Muscle layer of duodenum (tissue), 2 donors: ENCODE measurements around the gene PHLDB3.
"Not testable (repeated sequence)": the region's sequence is repeated elsewhere in the genome, so short reads cannot be mapped to it uniquely, and the experiment has no call there.

Source experiments
- H3K27ac ChIP-seq: one replicate; pipeline ENCODE4 v1.7.0; 2013; ENCODE audit warnings: mild to moderate bottlenecking, low read length
- H3K27me3 ChIP-seq: one replicate; pipeline ENCODE4 v1.7.0; 2013; ENCODE audit warnings: low read depth, mild to moderate bottlenecking, control low read depth, low read length
- H3K36me3 ChIP-seq, 2 donors: one replicate each; pipeline ENCODE4 v1.7.0; 2013; ENCODE audit warnings: low read length in 2 of 2, control low read depth in 1 of 2, mild to moderate bottlenecking in 1 of 2; ENCODE audit not compliant: insufficient read depth in 2 of 2, control insufficient read depth in 1 of 2
- H3K4me1 ChIP-seq, 2 donors: one replicate each; pipeline ENCODE4 v1.7.0; 2013; ENCODE audit warnings: low read length in 2 of 2, mild to moderate bottlenecking in 2 of 2, control low read depth in 1 of 2, moderate library complexity in 1 of 2; ENCODE audit not compliant: insufficient read depth in 2 of 2, control insufficient read depth in 1 of 2
- H3K4me3 ChIP-seq, 2 donors: one replicate each; pipeline ENCODE4 v1.7.0; 2013; ENCODE audit warnings: low read length in 2 of 2, low read depth in 1 of 2, mild to moderate bottlenecking in 1 of 2
- H3K9me3 ChIP-seq, 2 donors: one replicate each; pipeline ENCODE4 v1.7.0; 2013; ENCODE audit warnings: low read length in 2 of 2, control low read depth in 1 of 2, mild to moderate bottlenecking in 1 of 2; ENCODE audit not compliant: control insufficient read depth in 1 of 2
- donor health status: healthy.

Gene PHLDB3

GRCh38 chr19:43504426-43505185 is at the start of gene PHLDB3:
Gene PHLDB3 (minus strand): TSS chr19:43504746. CDS start chr19:43504118, 628 bp downstream.
- Histone ChIP-seq H3K4me1 (peaks cover 4 to 25% of the 10 kb centered on the region in 2 donors), H3K36me3 (peaks cover 5 to 11% of the 10 kb centered on the region in 2 donors), H3K27me3 (no peaks in the 10 kb centered on the region), H3K27ac (peak within 1 kb of the TSS; percentile 82), H3K4me3 (peak within 1 kb of the TSS; percentile 77 to 90), H3K9me3 (no peaks in the 10 kb centered on the region)

- H3K27me3 ChIP-seq: no peaks in the 10 kb centered on the region
- H3K4me3 ChIP-seq: no peak overlapping the region
- H3K9me3 ChIP-seq: no peaks in the 10 kb centered on the region
- peaks cover 32 to 55% of the 10 kb centered on the region in 2 donors for H3K36me3 ChIP-seq
- H3K4me1 ChIP-seq: no peaks in the 10 kb centered on the region
- no peak overlapping the region for H3K27ac ChIP-seq
Measured at GRCh38 chr19:43553656-43554055, 49.1 kb upstream of the PHLDB3 start.

- no peaks in the 10 kb centered on the region for H3K27me3 ChIP-seq
- H3K36me3 ChIP-seq: peaks cover 32 to 55% of the 10 kb centered on the region in 2 donors
- no peaks in the 10 kb centered on the region for H3K9me3 ChIP-seq
- H3K4me1 ChIP-seq: no peaks in the 10 kb centered on the region
- H3K4me3 ChIP-seq: no peak overlapping the region
- no peak overlapping the region for H3K27ac ChIP-seq
Measured at GRCh38 chr19:43552616-43553015, 48.1 kb upstream of the PHLDB3 start.

- Histone ChIP-seq H3K4me3 (no peak overlapping the region), H3K27ac (no peak overlapping the region), H3K4me1 (no peaks in the 10 kb centered on the region), H3K36me3 (peaks cover 32 to 55% of the 10 kb centered on the region in 2 donors), H3K9me3 (no peaks in the 10 kb centered on the region), H3K27me3 (no peaks in the 10 kb centered on the region)
Measured at GRCh38 chr19:43552198-43552450, 47.6 kb upstream of the PHLDB3 start.

- no peaks in the 10 kb centered on the region for H3K27me3 ChIP-seq
- H3K9me3 ChIP-seq: no peaks in the 10 kb centered on the region
- no peak overlapping the region for H3K4me3 ChIP-seq
- H3K4me1 ChIP-seq: no peaks in the 10 kb centered on the region
- H3K36me3 ChIP-seq: peaks cover 32 to 59% of the 10 kb centered on the region in 2 donors
- no peak overlapping the region for H3K27ac ChIP-seq
Measured at GRCh38 chr19:43551399-43552197, 47.1 kb upstream of the PHLDB3 start.

GRCh38 chr19:43548706-43549105 is 44.2 kb upstream of the PHLDB3 start:
- no peaks in the 10 kb centered on the region for H3K27me3 ChIP-seq
- H3K9me3 ChIP-seq: no peaks in the 10 kb centered on the region
- no peaks in the 10 kb centered on the region for H3K4me1 ChIP-seq
- peaks cover 31 to 64% of the 10 kb centered on the region in 2 donors for H3K36me3 ChIP-seq
- no peak overlapping the region for H3K27ac ChIP-seq
- no peak overlapping the region for H3K4me3 ChIP-seq

GRCh38 chr19:43547926-43548325 is 43.4 kb upstream of the PHLDB3 start:
- H3K9me3 ChIP-seq: not testable (repeated sequence)

GRCh38 chr19:43546581-43546980 is 42.0 kb upstream of the PHLDB3 start:
- Histone ChIP-seq H3K4me1 (no peaks in the 10 kb centered on the region), H3K36me3 (peaks cover 38 to 64% of the 10 kb centered on the region in 2 donors), H3K27ac (no peak overlapping the region)

More at GRCh38 chr19:43547926-43548325, 43.4 kb upstream of the PHLDB3 start:
- not testable (repeated sequence) for H3K27me3 ChIP-seq, H3K4me1 ChIP-seq, H3K27ac ChIP-seq, H3K4me3 ChIP-seq
- H3K36me3 ChIP-seq: peaks cover 34 to 64% of the 10 kb centered on the region in 2 donors

GRCh38 chr19:43545981-43546380 is 41.4 kb upstream of the PHLDB3 start:
- H3K9me3 ChIP-seq: no peaks in the 10 kb centered on the region
- no peaks in the 10 kb centered on the region for H3K4me1 ChIP-seq
- H3K27me3 ChIP-seq: no peaks in the 10 kb centered on the region
- peaks cover 34 to 60% of the 10 kb centered on the region in 2 donors for H3K36me3 ChIP-seq
- no peak overlapping the region for H3K4me3 ChIP-seq
- no peak overlapping the region for H3K27ac ChIP-seq

More at GRCh38 chr19:43546581-43546980, 42.0 kb upstream of the PHLDB3 start:
- Histone ChIP-seq H3K9me3 (no peaks in the 10 kb centered on the region), H3K27me3 (no peaks in the 10 kb centered on the region), H3K4me3 (no peak overlapping the region)

- no peaks in the 10 kb centered on the region for H3K27me3 ChIP-seq
- H3K4me3 ChIP-seq: no peak overlapping the region
- peaks cover 32 to 59% of the 10 kb centered on the region in 2 donors for H3K36me3 ChIP-seq
- no peak overlapping the region for H3K27ac ChIP-seq
- no peaks in the 10 kb centered on the region for H3K9me3 ChIP-seq
- H3K4me1 ChIP-seq: no peaks in the 10 kb centered on the region
Measured at GRCh38 chr19:43545276-43545675, 40.7 kb upstream of the PHLDB3 start.

- peaks cover 0 to 2% of the 10 kb centered on the region in 2 donors for H3K9me3 ChIP-seq
- H3K27me3 ChIP-seq: no peaks in the 10 kb centered on the region
- H3K36me3 ChIP-seq: peaks cover 27 to 64% of the 10 kb centered on the region in 2 donors
- no peak overlapping the region for H3K4me3 ChIP-seq
- H3K27ac ChIP-seq: no peak overlapping the region
- no peaks in the 10 kb centered on the region for H3K4me1 ChIP-seq
Measured at GRCh38 chr19:43544077-43544476, 39.5 kb upstream of the PHLDB3 start.
